Fibroblast of skin of left quadriceps (primary cell): ENCODE data around the gene SLX4IP.
"Not testable (repeated sequence)": the region's sequence is repeated elsewhere in the genome, so short reads cannot be mapped to it uniquely, and the experiment has no call there.

ENCODE experiments used
- DNase-seq, 2 experiments: peaks; one replicate each; pipeline ENCODE4 v3.0.0-alpha.2; 2013; ENCODE audit warnings: low read depth in 2 of 2

Gene SLX4IP

GRCh38 chr20:10603971-10604864 is 169.1 kb downstream of the SLX4IP start:
- DNase-seq: peak; percentile 76 to 77

- DNase-seq: no peak
Observed at GRCh38 chr20:10604865-10605440, 169.8 kb downstream of the SLX4IP start.

- DNase-seq: no peak
Observed at GRCh38 chr20:10605547-10606195, 170.6 kb downstream of the SLX4IP start.

- DNase-seq: peak; percentile 78 to 79
Observed at GRCh38 chr20:10609276-10609675, 174.2 kb downstream of the SLX4IP start.

GRCh38 chr20:10609770-10610169 is 174.7 kb downstream of the SLX4IP start:
- peak in 1 of 2 experiments; percentile 32 for DNase-seq

GRCh38 chr20:10610251-10610650 is 175.1 kb downstream of the SLX4IP start:
- no peak for DNase-seq

GRCh38 chr20:10611357-10611756 is 176.3 kb downstream of the SLX4IP start:
- DNase-seq: no peak

GRCh38 chr20:10613426-10613825 is 178.3 kb downstream of the SLX4IP start:
- not testable (repeated sequence) for DNase-seq

- DNase-seq: no peak
Observed at GRCh38 chr20:10613911-10614310, 178.8 kb downstream of the SLX4IP start.

GRCh38 chr20:10616212-10616611 is 181.1 kb downstream of the SLX4IP start:
- no peak for DNase-seq

GRCh38 chr20:10617549-10618133 is 182.5 kb downstream of the SLX4IP start:
- not testable (repeated sequence) for DNase-seq

- no peak for DNase-seq
Observed at GRCh38 chr20:10618611-10619245, 183.6 kb downstream of the SLX4IP start.

- peak; percentile 92 to 95 for DNase-seq
Observed at GRCh38 chr20:10619427-10619826, 184.3 kb downstream of the SLX4IP start.

- DNase-seq: no peak
Observed at GRCh38 chr20:10621149-10621548, 186.0 kb downstream of the SLX4IP start.

- DNase-seq: no peak
Observed at GRCh38 chr20:10622657-10623418, 187.7 kb downstream of the SLX4IP start.

- DNase-seq: no peak
Observed at GRCh38 chr20:10625641-10626040, 190.5 kb downstream of the SLX4IP start.

GRCh38 chr20:10626896-10627295 is 191.8 kb downstream of the SLX4IP start:
- no peak for DNase-seq

- DNase-seq: no peak
Observed at GRCh38 chr20:10629946-10630650, 195.0 kb downstream of the SLX4IP start.

GRCh38 chr20:10631126-10631525 is 196.0 kb downstream of the SLX4IP start:
- DNase-seq: no peak
